ENCODE data around the gene CTSV. TPM values are rescaled to one million over a fixed set of nuclear protein-coding genes. Genes with fewer than 3 reads are reported as not detected.
"Not testable (repeated sequence)": the region's sequence is repeated elsewhere in the genome, so short reads cannot be mapped to it uniquely, and the experiment has no call there.

CTSV gene
- total and polyA plus RNA-seq, 10 of the 15 experiments (the other 5 are each of a cell fraction or from before 2014, with no cell fraction given): 0.10 to 0.51 (median 0.19) TPM; not detected in 1

DNA sequence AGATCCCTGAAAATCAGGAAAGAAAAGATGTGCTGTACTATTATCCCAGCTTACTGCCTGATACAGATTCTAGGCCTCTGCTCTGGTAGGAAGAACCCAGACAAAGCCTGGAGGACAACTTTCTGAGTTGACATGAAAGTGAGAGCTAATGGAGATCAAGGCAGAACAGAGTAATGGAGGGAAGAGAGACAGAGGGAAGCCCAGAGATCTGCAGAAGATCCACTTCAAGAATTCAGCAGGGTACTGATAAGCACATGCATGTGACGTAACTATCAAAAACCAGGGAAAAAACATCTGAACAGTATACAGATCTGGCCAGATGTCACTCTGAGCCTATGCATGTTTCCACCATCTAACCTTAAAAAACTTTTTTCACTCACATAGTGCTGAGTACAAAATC, 37.6 kb downstream of the CTSV start:
- H3K36me3 ChIP-seq (ENCODE audit: control insufficient read depth in 2 of 2, insufficient read depth in 2 of 2, low read length in 1 of 2); H3K4me2 ChIP-seq (ENCODE audit: control insufficient read depth, insufficient read depth); DNase-seq (ENCODE audit: low read depth, low spot score); RAD21 ChIA-PET (ENCODE audit: unreplicated experiment); CTCF ChIA-PET; H3K4me1 ChIP-seq (ENCODE audit: control insufficient read depth, insufficient read depth, low read length); POLR2A ChIA-PET; in situ Hi-C loops (cut with MboI); intact Hi-C loops (cut with micrococcal nuclease; ENCODE audit: unreplicated experiment); H2AFZ ChIP-seq (ENCODE audit: control insufficient read depth, low read depth, low read length); H3K9me3 ChIP-seq (replicated peaks; ENCODE audit: control insufficient read depth, insufficient read depth, low read length); FAIRE-seq; BruUV-seq (replicated peaks); H3K27me3 ChIP-seq (replicated peaks in 1 of 2; ENCODE audit: control insufficient read depth in 2 of 2, insufficient read depth in 2 of 2, low read length in 1 of 2); H3K9ac ChIP-seq (ENCODE audit: control insufficient read depth, insufficient read depth, low read length); H4K20me1 ChIP-seq (ENCODE audit: control insufficient read depth, insufficient read depth); SMC1A ChIA-PET (ENCODE audit: uncharacterized antibody, unreplicated experiment): not testable (repeated sequence)
- Histone ChIP-seq H3K4me3 (0 out of 2 replicates have a peak overlapping the region, but pooled peaks have one; percentile 10), H3K27ac (ENCODE audit: control insufficient read depth, insufficient read depth) (0 out of 2 replicates have a peak overlapping the region, but pooled peaks have one; percentile 24), H3K79me2 (ENCODE audit: control insufficient read depth, insufficient read depth, low read length) (peaks cover 42% of the 10 kb centered on the region)
- 100% methylated on average over 1 of the region's 1 CpG for WGBS (ENCODE audit: insufficient coverage, insufficient replicate concordance, low lambda C conversion rate, missing lambda C conversion rate)
- peak; percentile 39 for ATAC-seq

DNA sequence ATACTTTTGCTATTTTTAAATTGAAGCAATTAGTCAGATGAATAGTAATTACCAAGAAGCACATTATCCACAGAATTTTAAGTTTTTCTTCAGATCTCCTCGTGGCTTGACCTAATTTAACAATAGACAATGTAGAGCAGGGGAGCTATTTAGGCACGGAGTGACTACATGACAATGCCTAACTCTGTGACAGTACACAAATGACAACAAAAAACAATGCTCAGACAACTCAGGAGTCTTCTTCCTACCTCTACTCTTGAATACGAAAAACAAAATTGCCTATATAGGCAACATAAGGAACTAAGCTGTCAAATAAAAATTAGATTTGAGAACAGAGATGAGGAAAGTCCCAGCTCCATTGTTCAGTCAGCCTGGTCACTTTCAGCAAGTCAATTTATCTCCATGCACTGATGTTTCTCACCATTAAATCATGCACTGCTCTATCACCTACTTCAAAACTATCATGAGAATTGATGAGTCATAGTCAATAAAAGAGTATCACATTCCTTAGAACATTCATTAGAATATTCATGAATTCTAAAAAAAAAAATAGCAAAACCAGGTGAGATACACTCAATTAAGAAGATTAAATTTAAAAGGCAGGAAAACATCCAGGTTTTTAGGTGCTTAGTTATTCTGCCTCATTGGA, 38.7 kb downstream of the CTSV start:
- H3K4me3 ChIP-seq; intact Hi-C loops (cut with micrococcal nuclease; ENCODE audit: unreplicated experiment); H4K20me1 ChIP-seq (ENCODE audit: control insufficient read depth, insufficient read depth); BruUV-seq (replicated peaks); DNase-seq (ENCODE audit: low read depth, low spot score); H2AFZ ChIP-seq (ENCODE audit: control insufficient read depth, low read depth, low read length); FAIRE-seq; H3K9ac ChIP-seq (ENCODE audit: control insufficient read depth, insufficient read depth, low read length); H3K36me3 ChIP-seq (ENCODE audit: control insufficient read depth in 2 of 2, insufficient read depth in 2 of 2, low read length in 1 of 2); POLR2A ChIA-PET; SMC1A ChIA-PET (ENCODE audit: uncharacterized antibody, unreplicated experiment); H3K27me3 ChIP-seq (replicated peaks in 1 of 2; ENCODE audit: control insufficient read depth in 2 of 2, insufficient read depth in 2 of 2, low read length in 1 of 2); RAD21 ChIA-PET (ENCODE audit: unreplicated experiment); H3K4me1 ChIP-seq (ENCODE audit: control insufficient read depth, insufficient read depth, low read length); H3K9me3 ChIP-seq (replicated peaks; ENCODE audit: control insufficient read depth, insufficient read depth, low read length); CTCF ChIA-PET; in situ Hi-C loops (cut with MboI): not testable (repeated sequence)
- H3K27ac ChIP-seq (ENCODE audit: control insufficient read depth, insufficient read depth): peak overlapping the region; percentile 52; the same call in 1 of the 2 replicates
- H3K79me2 ChIP-seq (ENCODE audit: control insufficient read depth, insufficient read depth, low read length): peaks cover 37% of the 10 kb centered on the region
- peak; percentile 77 for ATAC-seq
- peak overlapping the region; percentile 17; the same call in 1 of the 2 replicates for H3K4me2 ChIP-seq (ENCODE audit: control insufficient read depth, insufficient read depth)
- WGBS (ENCODE audit: insufficient coverage, insufficient replicate concordance, low lambda C conversion rate, missing lambda C conversion rate): 77% methylated on average over 3 of the region's 3 CpGs

DNA sequence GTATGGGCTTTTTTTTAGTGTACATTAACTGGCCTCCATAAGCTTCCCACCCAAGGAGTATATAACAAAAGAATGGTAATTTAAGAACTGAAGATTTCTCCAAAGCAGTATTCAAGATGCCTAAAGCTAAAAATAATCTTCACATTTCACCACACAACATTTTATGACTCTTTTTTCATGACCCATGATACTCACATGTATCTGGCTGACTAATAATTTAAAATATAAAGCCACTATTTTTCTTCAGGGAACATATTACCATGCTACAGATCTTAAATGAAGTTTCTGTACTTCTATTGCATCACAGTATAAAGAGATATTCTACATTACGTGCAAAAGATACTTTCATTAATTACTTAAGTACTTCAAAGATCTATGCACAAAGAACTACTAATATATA, 39.2 kb downstream of the CTSV start:
- H3K27ac ChIP-seq (ENCODE audit: control insufficient read depth, insufficient read depth); H2AFZ ChIP-seq (ENCODE audit: control insufficient read depth, low read depth, low read length); H4K20me1 ChIP-seq (ENCODE audit: control insufficient read depth, insufficient read depth); CTCF ChIA-PET; H3K27me3 ChIP-seq (replicated peaks in 1 of 2; ENCODE audit: control insufficient read depth in 2 of 2, insufficient read depth in 2 of 2, low read length in 1 of 2); H3K4me3 ChIP-seq; H3K36me3 ChIP-seq (ENCODE audit: control insufficient read depth in 2 of 2, insufficient read depth in 2 of 2, low read length in 1 of 2); H3K9me3 ChIP-seq (replicated peaks; ENCODE audit: control insufficient read depth, insufficient read depth, low read length); intact Hi-C loops (cut with micrococcal nuclease; ENCODE audit: unreplicated experiment); SMC1A ChIA-PET (ENCODE audit: uncharacterized antibody, unreplicated experiment); ATAC-seq; FAIRE-seq; H3K9ac ChIP-seq (ENCODE audit: control insufficient read depth, insufficient read depth, low read length); in situ Hi-C loops (cut with MboI); RAD21 ChIA-PET (ENCODE audit: unreplicated experiment); H3K4me1 ChIP-seq (ENCODE audit: control insufficient read depth, insufficient read depth, low read length); DNase-seq (ENCODE audit: low read depth, low spot score); POLR2A ChIA-PET: not testable (repeated sequence)
- H3K79me2 ChIP-seq (ENCODE audit: control insufficient read depth, insufficient read depth, low read length): peaks cover 35% of the 10 kb centered on the region
- WGBS (ENCODE audit: insufficient coverage, insufficient replicate concordance, low lambda C conversion rate, missing lambda C conversion rate): 100% methylated on average over 1 of the region's 1 CpG
- H3K4me2 ChIP-seq (ENCODE audit: control insufficient read depth, insufficient read depth): peak overlapping the region; percentile 17; the same call in 1 of the 2 replicates
- BruUV-seq (replicated peaks): TSS peak; percentile 1

DNA sequence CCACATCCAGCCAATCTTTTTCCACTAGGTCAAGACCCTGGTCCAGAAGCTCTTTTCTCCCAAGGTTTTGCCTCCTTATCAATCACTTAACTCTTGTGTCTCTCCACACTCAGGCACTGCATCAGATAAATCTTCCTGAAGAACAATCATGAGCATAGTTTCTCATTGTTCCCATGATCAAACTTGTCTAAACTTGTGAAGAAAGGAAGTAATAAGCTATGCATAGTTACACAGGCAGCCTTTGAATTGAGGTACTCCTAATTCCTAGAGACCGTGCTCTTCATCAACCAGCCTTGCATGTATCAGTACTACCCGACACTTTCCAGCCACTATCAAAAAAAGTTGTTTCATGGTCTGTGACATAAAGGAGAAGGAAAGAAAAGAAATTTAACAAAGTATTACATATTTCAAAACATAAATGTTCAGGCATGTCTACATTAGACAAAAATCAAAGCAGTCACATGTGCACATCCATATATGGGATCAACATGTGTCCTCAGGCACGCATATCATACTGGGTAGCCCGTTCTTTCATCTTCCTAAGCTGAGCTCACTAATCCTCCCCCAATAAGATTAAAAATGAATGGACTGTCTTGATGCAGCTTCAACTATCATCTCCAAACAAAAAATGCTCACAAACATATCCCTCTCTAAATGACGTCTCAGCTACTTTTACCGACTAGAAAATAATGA, 41.8 kb downstream of the CTSV start:
- intact Hi-C loops (cut with micrococcal nuclease; ENCODE audit: unreplicated experiment); POLR2A ChIA-PET; H4K20me1 ChIP-seq (ENCODE audit: control insufficient read depth, insufficient read depth); H3K4me1 ChIP-seq (ENCODE audit: control insufficient read depth, insufficient read depth, low read length); in situ Hi-C loops (cut with MboI); BruUV-seq (replicated peaks); RAD21 ChIA-PET (ENCODE audit: unreplicated experiment); H2AFZ ChIP-seq (ENCODE audit: control insufficient read depth, low read depth, low read length); CTCF ChIA-PET; DNase-seq (ENCODE audit: low read depth, low spot score); H3K4me3 ChIP-seq; H3K9ac ChIP-seq (ENCODE audit: control insufficient read depth, insufficient read depth, low read length); H3K27me3 ChIP-seq (replicated peaks in 1 of 2; ENCODE audit: control insufficient read depth in 2 of 2, insufficient read depth in 2 of 2, low read length in 1 of 2); SMC1A ChIA-PET (ENCODE audit: uncharacterized antibody, unreplicated experiment); H3K9me3 ChIP-seq (replicated peaks; ENCODE audit: control insufficient read depth, insufficient read depth, low read length); H3K27ac ChIP-seq (ENCODE audit: control insufficient read depth, insufficient read depth); ATAC-seq; H3K36me3 ChIP-seq (ENCODE audit: control insufficient read depth in 2 of 2, insufficient read depth in 2 of 2, low read length in 1 of 2); FAIRE-seq: not testable (repeated sequence)
- 0 out of 2 replicates have a peak overlapping the region, but pooled peaks have one; percentile 3 for H3K4me2 ChIP-seq (ENCODE audit: control insufficient read depth, insufficient read depth)
- 88% methylated on average over 6 of the region's 6 CpGs for WGBS (ENCODE audit: insufficient coverage, insufficient replicate concordance, low lambda C conversion rate, missing lambda C conversion rate)
- H3K79me2 ChIP-seq (ENCODE audit: control insufficient read depth, insufficient read depth, low read length): peaks cover 33% of the 10 kb centered on the region

Measured in GM12878 (cell line).